ENCODE measurements around the gene BNIP3.

Gene BNIP3

GRCh38 chr10:131949041-131949862, 32.5 kb downstream of the BNIP3 start:
- DNase-seq (ENCODE audit: low read depth), result no peak
- no peak overlapping the region for H3K4me3 ChIP-seq (replicated peaks; ENCODE audit: low read depth, low read length)
- no peak for TF ChIP-seq CTCF (IDR thresholded peaks at IDR 0.05; ENCODE audit: low read length, missing control alignments)

- H3K4me3 ChIP-seq (replicated peaks; ENCODE audit: low read depth, low read length), result no peak overlapping the region
- no peak for DNase-seq (ENCODE audit: low read depth)
- TF ChIP-seq CTCF (IDR thresholded peaks at IDR 0.05; ENCODE audit: low read length, missing control alignments), result no peak
These were observed 33.2 kb downstream of the BNIP3 start for GRCh38 chr10:131948501-131948900.

GRCh38 chr10:131947631-131948347, 33.9 kb downstream of the BNIP3 start:
- no peak overlapping the region for H3K4me3 ChIP-seq (replicated peaks; ENCODE audit: low read depth, low read length)
- TF ChIP-seq CTCF (IDR thresholded peaks at IDR 0.05; ENCODE audit: low read length, missing control alignments), result no peak
- DNase-seq (ENCODE audit: low read depth), result peak; percentile 83

GRCh38 chr10:131946880-131947279, 34.8 kb downstream of the BNIP3 start:
- DNase-seq (ENCODE audit: low read depth), result no peak
- no peak for TF ChIP-seq CTCF (IDR thresholded peaks at IDR 0.05; ENCODE audit: low read length, missing control alignments)
- no peak overlapping the region for H3K4me3 ChIP-seq (replicated peaks; ENCODE audit: low read depth, low read length)

- DNase-seq (ENCODE audit: low read depth), result peak; percentile 85
- no peak for TF ChIP-seq CTCF (IDR thresholded peaks at IDR 0.05; ENCODE audit: low read length, missing control alignments)
- no peak overlapping the region for H3K4me3 ChIP-seq (replicated peaks; ENCODE audit: low read depth, low read length)
These were observed 35.4 kb downstream of the BNIP3 start for GRCh38 chr10:131946321-131946751.

GRCh38 chr10:131944976-131945695, 36.6 kb downstream of the BNIP3 start:
- TF ChIP-seq CTCF (IDR thresholded peaks at IDR 0.05; ENCODE audit: low read length, missing control alignments), result no peak
- DNase-seq (ENCODE audit: low read depth), result no peak
- H3K4me3 ChIP-seq (replicated peaks; ENCODE audit: low read depth, low read length), result no peak overlapping the region

Measured in fibroblast of pulmonary artery (primary cell).